IPS-18c (cell line): ENCODE results near the gene VAPB.

ENCODE experiments used
- H3K4me3 ChIP-seq: 2 replicates; pipeline ENCODE4 v1.7.0; 2013; ENCODE audit warnings: low read depth, mild to moderate bottlenecking, low read length, moderate library complexity; ENCODE audit not compliant: insufficient read depth
- H3K9me3 ChIP-seq: one replicate; pipeline ENCODE4 v1.6.1; 2013; ENCODE audit warnings: mild to moderate bottlenecking, low read length, moderate library complexity; ENCODE audit not compliant: control insufficient read depth, insufficient read depth

Gene VAPB

GRCh38 chr20:58480551-58481336, 91.7 kb downstream of the VAPB start:
- peaks cover 7% of the 10 kb centered on the region for H3K9me3 ChIP-seq
- no peak overlapping the region for H3K4me3 ChIP-seq

- H3K4me3 ChIP-seq, result no peak overlapping the region
- H3K9me3 ChIP-seq, result peaks cover 8% of the 10 kb centered on the region
These were observed 92.5 kb downstream of the VAPB start for GRCh38 chr20:58481481-58482021.

- peaks cover 12% of the 10 kb centered on the region for H3K9me3 ChIP-seq
These were observed 93.4 kb downstream of the VAPB start for GRCh38 chr20:58482416-58482815.

GRCh38 chr20:58483051-58483450, 94.0 kb downstream of the VAPB start:
- no peak overlapping the region for H3K4me3 ChIP-seq
- peaks cover 10% of the 10 kb centered on the region for H3K9me3 ChIP-seq

More at GRCh38 chr20:58482416-58482815, 93.4 kb downstream of the VAPB start:
- H3K4me3 ChIP-seq, result no peak overlapping the region

GRCh38 chr20:58483470-58483869, 94.4 kb downstream of the VAPB start:
- peaks cover 7% of the 10 kb centered on the region for H3K9me3 ChIP-seq
- H3K4me3 ChIP-seq, result no peak overlapping the region

- peaks cover 7% of the 10 kb centered on the region for H3K9me3 ChIP-seq
- H3K4me3 ChIP-seq, result no peak overlapping the region
These were observed 96.4 kb downstream of the VAPB start for GRCh38 chr20:58485393-58485792.

GRCh38 chr20:58486207-58486606, 97.2 kb downstream of the VAPB start:
- H3K9me3 ChIP-seq, result peaks cover 7% of the 10 kb centered on the region
- H3K4me3 ChIP-seq, result no peak overlapping the region

- Histone ChIP-seq H3K9me3 (no peaks in the 10 kb centered on the region), H3K4me3 (no peak overlapping the region)
These were observed 103.2 kb downstream of the VAPB start for GRCh38 chr20:58492074-58492718.

- H3K9me3 ChIP-seq, result no peaks in the 10 kb centered on the region
- H3K4me3 ChIP-seq, result no peak overlapping the region
These were observed 103.9 kb downstream of the VAPB start for GRCh38 chr20:58492795-58493524.

- no peak overlapping the region for H3K4me3 ChIP-seq
- H3K9me3 ChIP-seq, result no peaks in the 10 kb centered on the region
These were observed 106.0 kb downstream of the VAPB start for GRCh38 chr20:58494923-58495622.

GRCh38 chr20:58495623-58496428, 106.8 kb downstream of the VAPB start:
- Histone ChIP-seq H3K9me3 (no peaks in the 10 kb centered on the region), H3K4me3 (no peak overlapping the region)

GRCh38 chr20:58496429-58496769, 107.4 kb downstream of the VAPB start:
- H3K9me3 ChIP-seq, result no peaks in the 10 kb centered on the region

GRCh38 chr20:58497076-58497641, 108.1 kb downstream of the VAPB start:
- no peak overlapping the region for H3K4me3 ChIP-seq
- H3K9me3 ChIP-seq, result no peaks in the 10 kb centered on the region

More at GRCh38 chr20:58496429-58496769, 107.4 kb downstream of the VAPB start:
- H3K4me3 ChIP-seq, result no peak overlapping the region

GRCh38 chr20:58497724-58498469, 108.9 kb downstream of the VAPB start:
- Histone ChIP-seq H3K9me3 (no peaks in the 10 kb centered on the region), H3K4me3 (no peak overlapping the region)

- Histone ChIP-seq H3K4me3 (no peak overlapping the region), H3K9me3 (no peaks in the 10 kb centered on the region)
These were observed 109.5 kb downstream of the VAPB start for GRCh38 chr20:58498470-58499068.
